GM18511 (cell line): ENCODE measurements around the gene SSC5D.

Source experiments
- ATAC-seq: cut with Tn5 transposase; IDR thresholded peaks from one replicate; pipeline ENCODE4 v1.9.1; 2021; ENCODE audit warnings: mild to moderate bottlenecking, moderate library complexity; ENCODE audit not compliant: unreplicated experiment

The SSC5D gene

GRCh38 chr19:55535173-55535964, 47.1 kb downstream of the SSC5D start:
- no peak for ATAC-seq

- no peak for ATAC-seq
These were observed 47.7 kb downstream of the SSC5D start for GRCh38 chr19:55535965-55536350.

GRCh38 chr19:55536366-55536765, 48.1 kb downstream of the SSC5D start:
- ATAC-seq, result no peak

GRCh38 chr19:55536951-55537740, 48.9 kb downstream of the SSC5D start, which contains the start of gene SBK2:
Gene SBK2, minus strand, starts transcription at chr19:55537133. Its CDS starts 839 bp downstream, at chr19:55536294.
- no peak for ATAC-seq

- ATAC-seq, result no peak
These were observed 49.5 kb downstream of the SSC5D start for GRCh38 chr19:55537741-55538111.

- ATAC-seq, result no peak
These were observed 49.9 kb downstream of the SSC5D start for GRCh38 chr19:55538132-55538531.

GRCh38 chr19:55539090-55539984, 51.1 kb downstream of the SSC5D start:
- ATAC-seq, result no peak

GRCh38 chr19:55540619-55541018, 52.4 kb downstream of the SSC5D start:
- no peak for ATAC-seq

- ATAC-seq, result no peak
These were observed 52.9 kb downstream of the SSC5D start for GRCh38 chr19:55541091-55541490.

GRCh38 chr19:55542292-55542855, 54.1 kb downstream of the SSC5D start:
- ATAC-seq, result no peak

GRCh38 chr19:55543567-55543966, 55.3 kb downstream of the SSC5D start:
- ATAC-seq, result no peak

- ATAC-seq, result no peak
These were observed 55.8 kb downstream of the SSC5D start for GRCh38 chr19:55544014-55544413.

GRCh38 chr19:55544776-55545439, 56.7 kb downstream of the SSC5D start:
- ATAC-seq, result no peak

GRCh38 chr19:55545443-55545842, 57.2 kb downstream of the SSC5D start, which contains the start of gene SBK3:
Gene SBK3, minus strand, starts transcription at chr19:55545543. Its CDS starts 0 bp downstream, at chr19:55545543.
- ATAC-seq, result no peak

GRCh38 chr19:55546011-55546410, 57.8 kb downstream of the SSC5D start:
- ATAC-seq, result no peak

- no peak for ATAC-seq
These were observed 58.8 kb downstream of the SSC5D start for GRCh38 chr19:55546822-55547614.

GRCh38 chr19:55549500-55550320, 61.5 kb downstream of the SSC5D start:
- ATAC-seq, result no peak

GRCh38 chr19:55550321-55550650, 62.0 kb downstream of the SSC5D start:
- no peak for ATAC-seq

GRCh38 chr19:55552206-55552605, 64.0 kb downstream of the SSC5D start:
- no peak for ATAC-seq
